Measurements from ENCODE around the gene ZNF574.

ZNF574 gene

DNA sequence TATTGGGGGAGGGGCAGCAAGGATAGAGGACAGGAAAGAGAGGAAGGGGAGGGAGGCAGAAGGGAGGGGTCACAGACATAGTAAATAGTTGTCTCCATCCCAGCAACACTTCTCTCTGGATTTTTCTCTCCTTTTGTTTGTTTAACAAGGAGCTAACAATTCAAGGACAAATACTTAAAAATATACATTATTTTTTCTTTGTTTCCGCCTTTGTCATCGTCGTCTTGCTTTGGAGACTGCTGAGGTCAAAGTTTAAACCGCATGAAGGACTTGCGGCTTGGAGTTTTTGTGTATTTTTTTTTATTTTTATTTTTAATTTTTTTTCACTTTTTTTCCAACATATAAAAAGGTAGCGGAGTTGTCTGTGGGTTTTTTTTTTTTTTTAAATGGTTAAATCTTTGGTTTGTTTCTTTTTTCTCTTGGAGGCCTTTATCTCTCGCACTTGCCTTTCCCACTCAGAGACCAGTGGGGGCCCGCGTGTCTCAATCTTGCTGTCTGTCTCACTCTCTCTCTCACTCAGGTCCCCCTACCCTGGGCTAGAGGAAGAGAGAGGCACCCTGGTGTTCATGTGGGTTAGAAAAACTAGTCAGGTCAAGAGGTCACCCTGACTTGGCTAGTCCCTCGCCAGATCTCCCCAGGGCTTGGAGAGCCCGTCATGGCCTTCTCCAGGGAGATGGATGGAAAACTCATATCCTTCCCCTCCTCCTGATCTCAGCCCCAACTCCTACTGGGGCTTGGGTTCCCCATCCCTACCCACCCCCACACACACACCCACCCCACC, 11.0 kb downstream of the ZNF574 start:
- Histone ChIP-seq H3K79me2 (ENCODE audit: low read length) (peaks cover 12% of the 10 kb centered on the region; the same call in 1 of the 2 replicates), H3K27me3 (ENCODE audit: low read depth, low read length) (no peaks in the 10 kb centered on the region), H3K9ac (ENCODE audit: low read length) (no peak overlapping the region), H3K9me3 (ENCODE audit: insufficient read depth, low read length) (no peaks in the 10 kb centered on the region), H3K4me2 (ENCODE audit: low read length) (no peak overlapping the region), H2AFZ (ENCODE audit: low read depth, low read length) (no peak overlapping the region), H3K36me3 (replicated peaks; ENCODE audit: low read depth, low read length) (peaks cover 19% of the 10 kb centered on the region), H3K4me3 (ENCODE audit: low read length) (no peak overlapping the region), H3K27ac (ENCODE audit: low read length) (no peak overlapping the region), H4K20me1 (ENCODE audit: insufficient read depth, low read length) (peaks cover 31% of the 10 kb centered on the region), H3K4me1 (ENCODE audit: low read length) (peaks cover 27% of the 10 kb centered on the region)
- TF ChIP-seq, protein P1, sequence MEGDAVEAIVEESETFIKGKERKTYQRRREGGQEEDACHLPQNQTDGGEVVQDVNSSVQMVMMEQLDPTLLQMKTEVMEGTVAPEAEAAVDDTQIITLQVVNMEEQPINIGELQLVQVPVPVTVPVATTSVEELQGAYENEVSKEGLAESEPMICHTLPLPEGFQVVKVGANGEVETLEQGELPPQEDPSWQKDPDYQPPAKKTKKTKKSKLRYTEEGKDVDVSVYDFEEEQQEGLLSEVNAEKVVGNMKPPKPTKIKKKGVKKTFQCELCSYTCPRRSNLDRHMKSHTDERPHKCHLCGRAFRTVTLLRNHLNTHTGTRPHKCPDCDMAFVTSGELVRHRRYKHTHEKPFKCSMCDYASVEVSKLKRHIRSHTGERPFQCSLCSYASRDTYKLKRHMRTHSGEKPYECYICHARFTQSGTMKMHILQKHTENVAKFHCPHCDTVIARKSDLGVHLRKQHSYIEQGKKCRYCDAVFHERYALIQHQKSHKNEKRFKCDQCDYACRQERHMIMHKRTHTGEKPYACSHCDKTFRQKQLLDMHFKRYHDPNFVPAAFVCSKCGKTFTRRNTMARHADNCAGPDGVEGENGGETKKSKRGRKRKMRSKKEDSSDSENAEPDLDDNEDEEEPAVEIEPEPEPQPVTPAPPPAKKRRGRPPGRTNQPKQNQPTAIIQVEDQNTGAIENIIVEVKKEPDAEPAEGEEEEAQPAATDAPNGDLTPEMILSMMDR (IDR thresholded peaks at IDR 0.05; ENCODE audit: low read depth, low read length): no peak
- no peak for TF ChIP-seq EZH2phosphoT487 (IDR thresholded peaks at IDR 0.05; ENCODE audit: low read depth)

GRCh38 chr19:42088471-42089190, 12.7 kb downstream of the ZNF574 start:
- H4K20me1 ChIP-seq (ENCODE audit: insufficient read depth, low read length): peaks cover 38% of the 10 kb centered on the region
- no peak overlapping the region for H2AFZ ChIP-seq (ENCODE audit: low read depth, low read length)
- H3K4me1 ChIP-seq (ENCODE audit: low read length): peaks cover 27% of the 10 kb centered on the region
- H3K9me3 ChIP-seq (ENCODE audit: insufficient read depth, low read length): no peaks in the 10 kb centered on the region
- H3K4me2 ChIP-seq (ENCODE audit: low read length): no peak overlapping the region
- peaks cover 25% of the 10 kb centered on the region for H3K36me3 ChIP-seq (replicated peaks; ENCODE audit: low read depth, low read length)
- H3K9ac ChIP-seq (ENCODE audit: low read length): no peak overlapping the region
- no peak overlapping the region for H3K4me3 ChIP-seq (ENCODE audit: low read length)
- peaks cover 4% of the 10 kb centered on the region; the same call in 1 of the 2 replicates for H3K79me2 ChIP-seq (ENCODE audit: low read length)
- peak overlapping the region; percentile 11 for H3K27ac ChIP-seq (ENCODE audit: low read length)
- no peaks in the 10 kb centered on the region for H3K27me3 ChIP-seq (ENCODE audit: low read depth, low read length)
- no peak for TF ChIP-seq EZH2phosphoT487 (IDR thresholded peaks at IDR 0.05; ENCODE audit: low read depth)
- TF ChIP-seq, protein P1 (IDR thresholded peaks at IDR 0.05; ENCODE audit: low read depth, low read length): no peak

- Histone ChIP-seq H3K4me1 (ENCODE audit: low read length) (peaks cover 27% of the 10 kb centered on the region), H2AFZ (ENCODE audit: low read depth, low read length) (no peak overlapping the region), H3K79me2 (ENCODE audit: low read length) (no peaks in the 10 kb centered on the region)
These were observed 13.3 kb downstream of the ZNF574 start for GRCh38 chr19:42089191-42089750.

More at GRCh38 chr19:42089191-42089750, 13.3 kb downstream of the ZNF574 start:
- H3K27ac ChIP-seq (ENCODE audit: low read length): peak overlapping the region; percentile 11
- H4K20me1 ChIP-seq (ENCODE audit: insufficient read depth, low read length): peaks cover 45% of the 10 kb centered on the region
- no peaks in the 10 kb centered on the region for H3K9me3 ChIP-seq (ENCODE audit: insufficient read depth, low read length)
- H3K27me3 ChIP-seq (ENCODE audit: low read depth, low read length): no peaks in the 10 kb centered on the region
- TF ChIP-seq, protein P1 (IDR thresholded peaks at IDR 0.05; ENCODE audit: low read depth, low read length): no peak
- peaks cover 27% of the 10 kb centered on the region for H3K36me3 ChIP-seq (replicated peaks; ENCODE audit: low read depth, low read length)
- no peak overlapping the region for H3K4me3 ChIP-seq (ENCODE audit: low read length)
- no peak overlapping the region for H3K4me2 ChIP-seq (ENCODE audit: low read length)
- no peak overlapping the region for H3K9ac ChIP-seq (ENCODE audit: low read length)
